OCI-LY7 (cell line): Measurements from ENCODE around the gene LHPP. TPM values are rescaled to one million over a fixed set of nuclear protein-coding genes. Genes with fewer than 3 reads are reported as not detected.

ENCODE experiments used
- BruUV-seq: library from RNA; stranded (reverse); fragments of 400-500 nt; replicated peaks from 2 replicates; lab custom pipeline; 2021; lab: Mats Ljungman, UMichigan
- CTCF ChIA-PET: fragments of 300-600 bp; sonication (Branson Sonifier 250); formaldehyde crosslinking; loops from one replicate; lab custom pipeline; 2022; ENCODE audit warnings: antibody characterized with exemption; ENCODE audit not compliant: unreplicated experiment; lab: Charles Lee
- POLR2A ChIA-PET: fragments of 300-600 bp; sonication (Branson Sonifier 250); formaldehyde crosslinking; loops from one replicate; lab custom pipeline; 2022; ENCODE audit warnings: antibody characterized with exemption; lab: Charles Lee
- DNase-seq: peaks from one replicate; pipeline ENCODE4 v3.0.0-alpha.2; 2015; ENCODE audit warnings: low spot score
- H2AFZ ChIP-seq: fragments of 200-600 bp; sonication (generic), shearing (Covaris generic); 2 replicates; pipeline ENCODE4 v1.6.1; 2014; ENCODE audit warnings: mild to moderate bottlenecking, antibody characterized with exemption, low read length, moderate library complexity
- H3K27ac ChIP-seq: fragments of 200-600 bp; sonication (generic); 2 replicates; pipeline ENCODE4 v1.5.1; 2014; ENCODE audit warnings: mixed run types, low read depth, mild to moderate bottlenecking, moderate library complexity, low read length, inconsistent platforms; ENCODE audit not compliant: poor library complexity, severe bottlenecking
- H3K36me3 ChIP-seq: fragments of 200-600 bp; sonication (generic); 2 replicates; pipeline ENCODE4 v1.6.1; 2014; ENCODE audit warnings: mild to moderate bottlenecking, antibody characterized with exemption, low read length, moderate library complexity, mixed read lengths; ENCODE audit not compliant: insufficient read depth
- H3K4me1 ChIP-seq: fragments of 200-600 bp; sonication (generic); 2 replicates; pipeline ENCODE4 v1.5.1; 2014; ENCODE audit warnings: mild to moderate bottlenecking, low read length; ENCODE audit not compliant: insufficient read depth, poor library complexity, severe bottlenecking
- H3K4me2 ChIP-seq: fragments of 200-600 bp; sonication (generic); 2 replicates; pipeline ENCODE4 v1.6.1; 2014; ENCODE audit warnings: mild to moderate bottlenecking, low read length
- H3K4me3 ChIP-seq: fragments of 200-600 bp; sonication (generic); 2 replicates; pipeline ENCODE4 v1.5.1; 2014; ENCODE audit warnings: mild to moderate bottlenecking, low read depth, low read length; ENCODE audit not compliant: poor library complexity, severe bottlenecking
- H3K79me2 ChIP-seq: fragments of 200-600 bp; sonication (generic); 2 replicates; pipeline ENCODE4 v1.6.1; 2016; ENCODE audit warnings: low read depth, mild to moderate bottlenecking, low read length, moderate library complexity, mixed read lengths; ENCODE audit not compliant: insufficient read depth
- H3K9me2 ChIP-seq: fragments of 200-600 bp; sonication (generic); 2 replicates; pipeline ENCODE4 v1.6.1; 2016; ENCODE audit warnings: mild to moderate bottlenecking, low read length, mixed read lengths; ENCODE audit not compliant: insufficient read depth
- H3K9me3 ChIP-seq: fragments of 200-600 bp; sonication (generic); 2 replicates; pipeline ENCODE4 v1.6.1; 2014; ENCODE audit warnings: mild to moderate bottlenecking, mixed run types, low read length, mixed read lengths
- H4K20me1 ChIP-seq: fragments of 200-600 bp; sonication (generic); 2 replicates; pipeline ENCODE4 v1.6.1; 2014; ENCODE audit warnings: mild to moderate bottlenecking, antibody characterized with exemption, low read length, moderate library complexity, mixed read lengths; ENCODE audit not compliant: insufficient read depth
- EZH2phosphoT487 ChIP-seq: fragments of 200-600 bp; sonication (generic); IDR thresholded peaks from 2 replicates; pipeline ENCODE4 v1.6.1; 2018; ENCODE audit warnings: low read depth, borderline replicate concordance, mild to moderate bottlenecking, mixed run types, antibody characterized with exemption, low read length, moderate library complexity, mixed read lengths
- intact Hi-C: fragments of 100-400 bp; cut with micrococcal nuclease; formaldehyde crosslinking; loops from one replicate; pipeline ENCODE4 v1.10.0; 2022; ENCODE audit not compliant: unreplicated experiment
- total RNA-seq, 2 experiments: library from RNA; depleted of rRNA in 1 of 2; stranded (reverse); fragments of >200 nt in 1 of 2; shearing (Covaris generic) in 1 of 2; gene quantifications; 2 replicates each; pipeline ENCODE4 v1.2.3, GENCODE V29; 2014 to 2022
- TF ChIP-seq, protein P1 (sequence below): fragments of 200-600 bp; sonication (generic); conservative IDR thresholded peaks from 2 replicates; pipeline ENCODE4 v1.5.1; 2014; ENCODE audit warnings: mild to moderate bottlenecking, antibody characterized with exemption, low read length, moderate library complexity, mixed read lengths

The LHPP gene
- total RNA-seq, 2 experiments from 2014 or later = 30.3 to 65.2 TPM

DNA sequence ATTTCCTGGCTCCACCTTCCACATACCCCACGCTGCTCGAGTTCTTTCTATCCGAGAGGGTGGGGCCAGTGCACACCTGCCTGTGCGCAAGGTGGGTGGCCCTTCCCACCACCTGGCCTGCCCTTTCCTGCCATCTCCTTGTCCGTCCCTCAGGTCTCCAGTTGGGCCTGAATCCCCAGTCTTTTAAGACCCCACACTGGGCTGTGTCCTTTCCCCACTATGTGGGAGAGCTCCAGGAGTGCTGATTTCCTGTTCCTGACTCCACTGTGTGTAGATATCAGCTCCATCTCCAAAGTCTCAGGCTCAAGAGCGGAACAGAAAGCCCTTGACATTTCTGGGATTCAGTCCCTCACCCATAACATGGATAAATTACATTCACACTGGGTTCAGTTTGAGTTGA is 20.1 kb downstream of the LHPP start:
- BruUV-seq = no TSS peak

DNA sequence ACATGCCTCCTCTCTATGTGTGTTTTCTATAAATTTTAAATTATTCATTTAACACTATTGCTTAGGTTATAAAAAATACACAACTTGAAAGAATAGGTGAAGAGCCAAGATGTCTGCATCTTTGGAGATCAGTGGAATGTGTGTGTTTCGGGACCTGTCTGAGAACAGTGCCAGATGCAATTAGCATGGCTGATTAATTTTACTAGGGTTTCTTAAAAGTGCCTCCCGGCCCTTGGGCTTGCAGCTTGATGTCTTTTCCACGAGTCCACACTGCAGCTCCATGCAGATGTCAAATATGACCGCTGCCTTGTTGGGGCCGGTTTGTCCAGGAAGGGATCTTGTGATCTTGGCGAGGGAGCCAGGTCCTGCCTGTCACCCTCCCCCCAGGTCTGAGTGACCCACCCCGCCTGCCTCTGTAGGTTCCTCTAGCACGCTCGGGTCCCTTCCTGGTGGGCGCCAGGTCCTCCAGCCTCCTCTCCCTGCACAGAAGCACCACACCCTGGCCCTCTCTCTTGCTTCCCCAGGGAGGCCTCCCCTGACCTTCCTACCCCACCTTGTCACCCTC is 20.7 kb downstream of the LHPP start:
- intact Hi-C loops = no loop called here
- no peak overlapping the region for H3K4me2 ChIP-seq
- H3K9me2 ChIP-seq = no peaks in the 10 kb centered on the region
- CTCF ChIA-PET = interaction anchor here (0.7 kb wide), 1 partner anchor 942 kb away, joined by 4 read pairs; no protein-coding TSS in a partner anchor
- no TSS peak for BruUV-seq
- 0 out of 2 replicates have a peak, but pooled peaks cover 5% of the 10 kb centered on the region for H4K20me1 ChIP-seq
- DNase-seq = no peak
- no peak overlapping the region for H3K4me3 ChIP-seq
- H3K36me3 ChIP-seq = peaks cover 12% of the 10 kb centered on the region
- TF ChIP-seq, protein P1, sequence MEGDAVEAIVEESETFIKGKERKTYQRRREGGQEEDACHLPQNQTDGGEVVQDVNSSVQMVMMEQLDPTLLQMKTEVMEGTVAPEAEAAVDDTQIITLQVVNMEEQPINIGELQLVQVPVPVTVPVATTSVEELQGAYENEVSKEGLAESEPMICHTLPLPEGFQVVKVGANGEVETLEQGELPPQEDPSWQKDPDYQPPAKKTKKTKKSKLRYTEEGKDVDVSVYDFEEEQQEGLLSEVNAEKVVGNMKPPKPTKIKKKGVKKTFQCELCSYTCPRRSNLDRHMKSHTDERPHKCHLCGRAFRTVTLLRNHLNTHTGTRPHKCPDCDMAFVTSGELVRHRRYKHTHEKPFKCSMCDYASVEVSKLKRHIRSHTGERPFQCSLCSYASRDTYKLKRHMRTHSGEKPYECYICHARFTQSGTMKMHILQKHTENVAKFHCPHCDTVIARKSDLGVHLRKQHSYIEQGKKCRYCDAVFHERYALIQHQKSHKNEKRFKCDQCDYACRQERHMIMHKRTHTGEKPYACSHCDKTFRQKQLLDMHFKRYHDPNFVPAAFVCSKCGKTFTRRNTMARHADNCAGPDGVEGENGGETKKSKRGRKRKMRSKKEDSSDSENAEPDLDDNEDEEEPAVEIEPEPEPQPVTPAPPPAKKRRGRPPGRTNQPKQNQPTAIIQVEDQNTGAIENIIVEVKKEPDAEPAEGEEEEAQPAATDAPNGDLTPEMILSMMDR = no peak
- no peak for TF ChIP-seq EZH2phosphoT487
- H2AFZ ChIP-seq = no peak overlapping the region
- POLR2A ChIA-PET = no interaction called here
- H3K4me1 ChIP-seq = no peaks in the 10 kb centered on the region
- H3K79me2 ChIP-seq = no peaks in the 10 kb centered on the region
- H3K9me3 ChIP-seq = peaks cover 10% of the 10 kb centered on the region
- no peak overlapping the region for H3K27ac ChIP-seq

More for the DNA sequence above, 20.1 kb downstream of the LHPP start:
- Histone ChIP-seq H3K9me3 (peaks cover 4% of the 10 kb centered on the region), H3K9me2 (no peaks in the 10 kb centered on the region), H3K4me2 (no peak overlapping the region), H2AFZ (no peak overlapping the region), H3K4me3 (no peak overlapping the region), H3K4me1 (no peaks in the 10 kb centered on the region), H3K79me2 (no peaks in the 10 kb centered on the region), H3K36me3 (peaks cover 7% of the 10 kb centered on the region; the same call in 1 of the 2 replicates), H3K27ac (no peak overlapping the region), H4K20me1 (0 out of 2 replicates have a peak, but pooled peaks cover 5% of the 10 kb centered on the region)
- intact Hi-C loops = no loop called here
- CTCF ChIA-PET = interaction anchor here (0.7 kb wide), 1 partner anchor 942 kb away, joined by 4 read pairs; no protein-coding TSS in a partner anchor
- DNase-seq = no peak
- POLR2A ChIA-PET = no interaction called here
- TF ChIP-seq, protein P1 = no peak
- TF ChIP-seq EZH2phosphoT487 = no peak

- no peaks in the 10 kb centered on the region for H3K9me2 ChIP-seq
- H3K79me2 ChIP-seq = no peaks in the 10 kb centered on the region
- ChIA-PET POLR2A (no interaction called here), CTCF (no interaction called here)
- no peak overlapping the region for H2AFZ ChIP-seq
- H3K36me3 ChIP-seq = peaks cover 12% of the 10 kb centered on the region
- DNase-seq = no peak
- H3K4me3 ChIP-seq = no peak overlapping the region
- intact Hi-C loops = no loop called here
- BruUV-seq = no TSS peak
- TF ChIP-seq EZH2phosphoT487 = no peak
- TF ChIP-seq, protein P1 = no peak
- peaks cover 12% of the 10 kb centered on the region for H3K9me3 ChIP-seq
- no peak overlapping the region for H3K4me2 ChIP-seq
- no peaks in the 10 kb centered on the region for H3K4me1 ChIP-seq
- 0 out of 2 replicates have a peak, but pooled peaks cover 5% of the 10 kb centered on the region for H4K20me1 ChIP-seq
- H3K27ac ChIP-seq = no peak overlapping the region
Measured at GRCh38 chr10:124482876-124483275, 21.3 kb downstream of the LHPP start.
